Islet precursor cell (in vitro differentiated cells): ENCODE results near the gene RLN2.
A peak's percentile ranks its signal among the peaks of the same experiment; 100 is the strongest.
"Not testable (repeated sequence)": the region's sequence is repeated elsewhere in the genome, so short reads cannot be mapped to it uniquely, and the experiment has no call there.

Experiments used
- DNase-seq: peaks from one replicate; pipeline ENCODE4 v3.0.0-alpha.2; 2018

Gene RLN2, protein sequence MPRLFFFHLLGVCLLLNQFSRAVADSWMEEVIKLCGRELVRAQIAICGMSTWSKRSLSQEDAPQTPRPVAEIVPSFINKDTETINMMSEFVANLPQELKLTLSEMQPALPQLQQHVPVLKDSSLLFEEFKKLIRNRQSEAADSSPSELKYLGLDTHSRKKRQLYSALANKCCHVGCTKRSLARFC

DNA sequence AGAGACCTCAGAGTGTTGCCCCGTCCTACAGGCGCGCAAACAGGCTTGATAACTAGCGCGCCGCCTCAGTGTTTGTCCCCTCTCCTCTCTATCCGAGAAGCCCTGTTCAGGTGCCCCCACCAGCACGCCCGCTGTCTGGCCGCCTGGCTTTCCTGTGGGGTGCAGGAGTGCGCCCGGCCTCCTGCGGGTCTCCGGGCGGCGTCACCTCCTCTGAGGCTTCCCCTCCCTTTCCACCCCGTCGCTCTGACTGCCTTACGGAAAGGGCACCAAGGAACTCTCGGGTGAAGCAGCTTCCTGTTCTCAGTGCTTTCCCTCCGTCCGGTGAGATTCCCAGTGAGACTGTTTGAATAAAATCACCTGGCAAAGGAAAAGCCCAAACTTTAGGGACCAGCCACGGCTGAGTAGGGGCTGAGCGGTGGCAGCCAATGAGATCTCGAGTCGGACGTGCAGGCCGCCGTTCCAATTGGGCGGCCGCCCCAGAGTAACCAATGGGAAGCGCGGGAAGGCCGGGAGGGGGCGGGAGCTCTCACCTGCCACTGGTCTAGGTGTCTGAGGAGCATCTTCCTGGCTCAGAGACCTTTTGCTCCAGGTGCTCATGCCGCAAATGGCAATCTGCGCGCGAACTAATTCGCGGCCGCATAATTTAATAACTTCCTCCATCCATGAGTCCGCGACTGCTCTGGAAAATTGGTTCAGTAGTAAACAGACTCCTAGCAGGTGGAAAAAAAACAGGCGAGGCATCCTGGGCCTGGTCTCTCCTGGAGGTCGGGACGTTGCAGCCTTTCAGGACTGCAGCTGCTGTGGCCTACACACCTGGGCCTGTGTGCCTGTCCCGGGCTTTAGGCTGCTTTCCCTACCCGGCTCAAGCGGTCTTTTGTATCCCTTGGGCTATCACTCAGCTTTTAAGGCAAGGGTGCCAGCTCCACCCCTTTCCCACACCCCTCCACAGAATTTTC, at the start of gene RLN2:
Gene RLN2 (minus strand): TSS at position 877 of the 956 bp plus-strand sequence. CDS start 136 bp downstream, at position 741.
- DNase-seq = not testable (repeated sequence)

DNA sequence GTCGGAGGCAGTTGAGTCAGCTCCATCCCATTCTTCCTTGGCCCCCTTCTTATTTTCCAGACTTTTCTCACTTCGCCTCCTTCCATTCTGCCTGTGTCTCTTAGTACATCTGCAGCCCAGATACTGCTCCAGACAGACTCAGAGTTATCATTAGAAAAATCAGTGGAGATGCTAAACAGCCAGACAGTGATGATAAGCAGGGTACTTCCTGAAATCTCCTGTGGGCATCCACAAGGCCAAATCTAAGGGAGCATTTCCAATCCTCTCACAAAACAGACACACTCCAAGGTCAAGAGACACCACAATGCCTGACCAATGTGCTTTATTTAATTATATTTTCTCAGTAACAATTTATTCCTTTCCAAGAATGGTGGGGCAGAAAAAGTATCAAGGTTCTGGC, 49.7 kb upstream of the RLN2 start:
- DNase-seq = no peak

DNA sequence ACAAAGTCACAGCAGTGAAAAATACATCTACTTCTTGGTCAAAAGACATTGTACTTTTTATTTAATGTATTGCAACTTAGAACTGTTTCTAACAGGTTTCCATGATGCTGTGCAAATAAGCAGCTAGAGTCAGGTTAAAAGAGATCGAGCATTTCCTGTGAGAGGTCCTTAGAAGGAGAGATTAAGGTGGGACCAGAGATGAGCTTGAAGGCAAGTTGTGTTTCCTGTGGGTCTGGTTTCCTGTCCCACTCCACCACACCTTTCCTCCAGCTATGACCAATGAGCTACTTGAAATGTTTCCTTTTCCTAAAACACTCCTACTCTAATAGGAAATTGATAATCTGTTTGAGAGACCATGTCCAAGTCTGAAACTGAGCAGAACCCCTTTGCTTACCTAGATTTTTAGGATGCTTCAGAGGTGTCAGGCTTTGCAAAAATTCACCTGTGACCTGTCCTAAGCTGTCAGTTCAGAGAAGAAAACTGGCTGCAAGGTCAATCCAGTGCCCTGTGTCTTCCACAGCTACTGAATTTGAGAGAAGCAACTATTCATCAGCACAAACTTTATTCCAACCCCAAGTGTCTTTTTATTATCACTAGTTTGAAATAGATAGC, 48.2 kb upstream of the RLN2 start:
- DNase-seq = no peak

DNA sequence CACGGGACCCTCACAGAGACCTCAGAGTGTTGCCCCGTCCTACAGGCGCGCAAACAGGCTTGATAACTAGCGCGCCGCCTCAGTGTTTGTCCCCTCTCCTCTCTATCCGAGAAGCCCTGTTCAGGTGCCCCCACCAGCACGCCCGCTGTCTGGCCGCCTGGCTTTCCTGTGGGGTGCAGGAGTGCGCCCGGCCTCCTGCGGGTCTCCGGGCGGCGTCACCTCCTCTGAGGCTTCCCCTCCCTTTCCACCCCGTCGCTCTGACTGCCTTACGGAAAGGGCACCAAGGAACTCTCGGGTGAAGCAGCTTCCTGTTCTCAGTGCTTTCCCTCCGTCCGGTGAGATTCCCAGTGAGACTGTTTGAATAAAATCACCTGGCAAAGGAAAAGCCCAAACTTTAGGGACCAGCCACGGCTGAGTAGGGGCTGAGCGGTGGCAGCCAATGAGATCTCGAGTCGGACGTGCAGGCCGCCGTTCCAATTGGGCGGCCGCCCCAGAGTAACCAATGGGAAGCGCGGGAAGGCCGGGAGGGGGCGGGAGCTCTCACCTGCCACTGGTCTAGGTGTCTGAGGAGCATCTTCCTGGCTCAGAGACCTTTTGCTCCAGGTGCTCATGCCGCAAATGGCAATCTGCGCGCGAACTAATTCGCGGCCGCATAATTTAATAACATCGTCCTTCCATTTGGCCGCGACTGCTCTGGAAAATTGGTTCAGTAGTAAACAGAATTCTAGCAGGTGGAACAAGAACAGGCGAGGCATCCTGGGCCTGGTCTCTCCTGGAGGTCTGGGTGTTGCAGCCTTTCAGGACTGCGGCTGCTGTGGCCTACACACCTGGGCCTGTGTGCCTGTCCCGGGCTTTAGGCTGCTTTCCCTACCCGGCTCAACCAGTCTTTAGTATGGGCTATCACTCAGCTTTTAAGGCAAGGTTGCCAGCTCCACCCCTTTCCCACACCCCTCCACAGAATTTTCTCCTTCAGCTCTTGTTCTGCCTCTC, 34.8 kb upstream of the RLN2 start, which contains the start of gene RLN1:
Gene RLN1 (minus strand): TSS at position 885 of the 990 bp plus-strand sequence. CDS start 130 bp downstream, at position 755.
- DNase-seq = peak; percentile 64

DNA sequence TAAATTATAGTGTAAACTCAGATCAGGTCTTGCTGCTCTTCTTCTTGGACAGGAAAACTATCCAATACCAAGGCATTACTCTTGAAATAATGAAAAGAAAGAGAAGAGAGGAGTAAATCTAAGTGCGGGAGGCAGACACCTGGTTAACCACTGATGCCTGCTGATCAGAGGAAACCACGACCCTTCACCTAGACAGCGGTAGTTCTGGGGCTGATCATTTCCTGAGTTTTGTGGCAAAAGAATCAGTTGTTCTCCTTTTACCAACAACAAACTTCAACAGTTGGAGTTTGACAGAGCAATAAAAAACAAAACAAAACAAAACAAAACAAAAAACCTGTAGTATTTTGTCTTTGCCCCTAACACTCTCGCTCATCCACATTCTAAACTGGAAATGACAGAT, 32.2 kb upstream of the RLN2 start:
- no peak for DNase-seq

DNA sequence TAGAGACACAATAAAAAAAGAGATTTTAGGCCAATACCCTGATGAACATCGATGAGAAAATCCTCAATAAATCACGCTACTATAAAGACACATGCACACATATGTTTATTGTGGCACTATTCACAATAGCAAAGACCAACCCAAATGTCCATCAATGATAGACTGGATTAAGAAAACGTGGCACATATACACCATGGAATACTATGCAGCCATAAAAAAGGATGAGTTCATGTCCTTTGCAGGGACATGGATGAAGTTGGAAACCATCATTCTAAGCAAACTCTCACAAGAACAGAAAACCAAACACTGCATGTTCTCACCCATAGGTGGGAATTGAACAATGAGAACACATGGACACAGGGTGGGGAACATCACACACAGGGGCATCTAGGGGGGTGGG, 26.8 kb upstream of the RLN2 start:
- DNase-seq = not testable (repeated sequence)

DNA sequence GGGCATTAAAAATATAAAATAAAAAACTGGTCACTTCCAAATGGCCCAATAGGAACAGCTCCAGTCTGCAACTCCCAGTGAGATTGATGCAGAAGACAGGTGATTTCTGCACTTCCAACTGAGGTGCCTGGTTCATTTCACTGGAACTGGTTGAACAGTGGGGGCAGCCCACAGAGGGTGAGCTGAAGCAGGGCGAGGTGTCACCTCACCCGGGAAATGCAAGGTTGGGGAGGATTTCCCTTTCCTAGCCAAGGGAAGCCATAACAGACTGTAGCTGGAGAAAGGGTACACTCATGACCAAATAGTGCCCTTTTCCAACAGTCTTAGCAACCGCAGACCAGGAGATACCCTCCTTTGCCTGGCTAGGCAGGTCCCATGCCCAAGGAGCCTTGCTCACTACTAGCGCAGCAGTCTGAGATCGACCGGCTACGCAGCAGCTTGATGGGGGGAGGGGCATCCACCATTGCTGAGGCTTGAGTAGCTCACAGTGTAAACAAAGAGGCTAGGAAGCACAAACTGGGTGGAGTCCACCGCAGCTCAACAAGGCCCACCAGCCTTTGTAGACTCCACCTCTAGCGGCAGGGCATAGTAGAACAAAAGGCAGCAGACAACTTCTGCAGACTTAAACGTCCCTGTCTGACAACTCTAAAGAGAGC, 22.5 kb upstream of the RLN2 start:
- peak; percentile 91 for DNase-seq

DNA sequence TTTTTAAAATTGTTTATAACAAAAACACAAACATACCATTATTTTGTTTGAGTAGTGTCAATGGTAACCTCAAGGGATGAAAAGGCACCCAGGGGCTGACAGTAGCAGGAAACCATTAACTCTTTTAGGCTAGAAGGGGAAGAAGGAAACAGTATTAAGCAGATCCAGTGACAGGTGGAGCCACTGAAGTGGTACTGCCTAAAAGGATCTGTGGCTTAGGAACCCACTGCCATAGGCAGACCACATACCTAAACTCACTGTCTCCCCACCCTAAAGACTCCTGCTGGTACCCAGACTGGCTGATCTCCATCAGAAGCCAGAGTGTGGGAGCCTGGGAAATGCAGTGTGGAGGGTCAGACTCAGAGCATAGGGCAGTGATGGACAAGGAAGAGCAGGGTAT, 21.7 kb upstream of the RLN2 start:
- DNase-seq = no peak

DNA sequence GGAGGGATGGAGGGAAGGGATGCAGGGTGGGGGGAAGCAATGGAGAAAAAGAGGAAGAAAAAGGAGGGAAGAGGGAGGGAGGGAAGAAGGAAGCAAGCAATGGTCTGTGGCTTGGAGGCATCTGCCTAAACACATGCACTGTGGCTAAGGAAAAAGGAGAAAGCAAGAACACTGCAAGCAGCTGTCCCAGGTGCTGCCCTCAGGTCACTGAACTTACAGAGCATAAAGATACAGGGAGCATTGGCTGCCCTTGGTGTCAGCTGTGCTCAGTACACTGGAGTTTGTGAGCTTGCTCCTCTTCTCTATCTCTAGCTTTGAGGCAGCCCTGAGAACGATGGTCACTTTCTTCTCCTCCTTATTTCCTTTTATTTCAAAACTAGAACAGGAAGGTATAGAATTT, 17.1 kb upstream of the RLN2 start:
- DNase-seq = not testable (repeated sequence)

DNA sequence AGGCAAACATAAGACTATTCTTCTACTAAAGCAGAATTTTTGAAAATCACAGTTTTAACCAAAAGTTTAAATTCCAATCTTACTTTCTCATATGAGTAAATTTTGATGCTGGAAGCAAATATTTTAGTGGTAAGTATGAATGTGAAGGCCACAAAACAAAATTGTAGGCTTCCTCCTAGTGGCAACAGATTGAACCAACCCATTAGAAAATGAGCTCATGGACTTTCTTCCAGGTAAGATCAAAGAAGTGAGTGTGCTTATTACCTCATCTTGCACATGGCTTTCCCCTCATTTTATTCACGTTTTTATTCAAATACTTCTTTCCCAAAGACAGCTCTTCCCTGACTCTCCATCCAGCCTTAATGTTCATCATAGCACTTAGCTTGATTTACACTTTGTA, 16.5 kb upstream of the RLN2 start:
- no peak for DNase-seq

DNA sequence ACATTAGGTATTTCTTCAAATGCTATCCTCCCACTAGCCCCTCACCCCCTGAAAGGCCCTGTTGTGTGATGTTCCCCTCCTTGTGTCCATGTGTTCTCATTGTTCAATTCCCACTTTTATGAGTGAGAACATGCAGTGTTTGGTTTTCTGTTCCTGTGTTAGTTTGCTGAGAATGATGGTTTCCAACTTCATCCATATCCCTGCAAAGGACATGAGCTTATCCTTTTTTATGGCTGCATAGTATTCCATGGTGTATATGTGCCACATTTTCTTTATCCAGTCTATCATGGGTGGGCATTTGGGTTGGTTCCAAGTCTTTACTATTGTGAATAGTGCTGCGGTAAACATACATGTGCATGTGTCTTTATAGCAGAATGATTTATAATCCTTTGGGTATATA, 11.9 kb upstream of the RLN2 start:
- DNase-seq = not testable (repeated sequence)

DNA sequence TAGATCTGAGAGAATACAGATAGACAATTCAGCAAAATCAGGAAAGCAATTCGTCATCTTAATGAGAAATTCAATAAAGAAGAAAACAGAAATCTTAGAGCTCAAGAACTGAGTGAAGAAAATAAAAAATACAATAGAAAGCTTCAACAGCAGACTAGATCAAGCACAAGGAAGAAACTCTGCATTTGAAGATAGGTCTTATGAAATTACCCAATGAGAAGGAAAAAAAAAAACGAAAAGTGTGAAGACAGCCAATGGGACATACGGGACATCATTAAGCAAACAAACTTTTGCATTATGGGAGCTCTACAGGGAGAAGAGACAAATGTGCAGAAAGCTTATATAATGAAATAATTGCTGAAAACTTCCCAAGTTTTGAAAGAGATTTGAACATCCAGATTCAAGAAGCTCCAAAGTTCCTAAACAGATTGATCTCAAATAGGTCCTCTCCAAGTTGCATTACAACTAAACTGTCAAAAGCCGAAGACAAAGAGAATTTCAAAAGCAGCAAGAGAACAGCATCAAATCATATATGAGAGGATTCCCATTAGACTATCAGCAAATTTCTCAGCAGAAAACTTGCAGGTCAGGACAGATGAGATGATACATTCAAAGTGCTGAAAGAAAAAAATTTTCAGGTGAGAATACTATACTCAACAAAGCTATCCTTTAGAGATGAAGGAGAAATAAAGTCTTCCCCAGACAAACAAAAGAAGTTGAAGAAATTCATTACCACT, 10.8 kb upstream of the RLN2 start:
- no peak for DNase-seq

DNA sequence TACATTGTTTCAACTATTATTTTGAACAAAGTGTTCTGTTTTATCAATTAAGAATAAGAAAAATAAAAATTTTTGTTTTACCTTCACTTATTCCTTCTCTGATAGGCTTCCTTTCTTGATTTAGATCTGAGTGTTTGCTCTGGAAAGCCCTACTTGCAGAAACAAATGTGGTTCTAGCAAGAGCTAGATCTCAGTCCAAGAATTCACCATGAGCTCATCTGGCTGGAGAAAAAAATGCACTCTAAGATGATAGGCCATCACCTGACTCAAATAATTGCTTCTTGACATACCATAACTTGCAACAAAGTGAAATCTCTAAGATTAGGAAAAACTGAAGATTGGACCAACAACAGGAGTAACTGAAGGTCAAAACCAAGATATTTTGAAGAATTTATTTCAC, 6.3 kb upstream of the RLN2 start:
- DNase-seq = no peak

DNA sequence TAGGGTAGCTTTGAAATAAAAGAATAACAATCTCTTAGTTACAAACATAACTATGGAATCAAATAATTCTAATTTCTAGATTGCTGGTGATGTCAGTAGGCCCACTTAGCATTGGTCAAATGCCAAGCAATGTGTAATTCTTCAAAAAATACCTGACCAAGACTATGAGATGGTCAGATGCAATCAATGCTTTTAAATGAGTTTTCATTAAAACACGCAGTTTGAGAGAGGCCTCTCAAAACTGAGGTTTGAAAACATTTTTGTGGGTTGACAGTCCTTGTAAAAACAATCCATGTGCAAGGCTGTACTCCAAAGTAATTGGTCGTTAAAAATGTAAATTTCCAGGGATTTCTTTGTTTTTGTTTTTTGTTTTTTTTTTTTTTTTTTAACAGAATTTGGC, 1.2 kb upstream of the RLN2 start:
- DNase-seq = no peak

DNA sequence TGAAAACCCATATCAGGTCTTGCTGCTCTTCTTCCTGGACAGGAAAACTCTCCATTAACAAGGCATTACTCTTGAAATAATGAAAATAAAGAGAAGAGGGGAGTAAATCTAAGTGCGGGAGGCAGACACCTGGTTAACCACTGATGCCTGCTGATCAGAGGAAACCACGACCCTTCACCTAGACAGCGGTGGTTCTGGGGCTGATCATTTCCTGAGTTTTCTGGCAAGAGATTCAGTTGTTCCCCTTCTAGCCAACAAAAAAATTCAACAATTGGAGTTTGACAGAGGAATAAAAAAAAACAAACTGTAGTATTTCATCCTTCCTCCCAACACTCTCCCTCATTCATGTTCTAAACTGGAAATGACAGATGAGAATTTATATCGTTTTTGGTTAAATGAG, 3.0 kb downstream of the RLN2 start:
- DNase-seq = no peak

DNA sequence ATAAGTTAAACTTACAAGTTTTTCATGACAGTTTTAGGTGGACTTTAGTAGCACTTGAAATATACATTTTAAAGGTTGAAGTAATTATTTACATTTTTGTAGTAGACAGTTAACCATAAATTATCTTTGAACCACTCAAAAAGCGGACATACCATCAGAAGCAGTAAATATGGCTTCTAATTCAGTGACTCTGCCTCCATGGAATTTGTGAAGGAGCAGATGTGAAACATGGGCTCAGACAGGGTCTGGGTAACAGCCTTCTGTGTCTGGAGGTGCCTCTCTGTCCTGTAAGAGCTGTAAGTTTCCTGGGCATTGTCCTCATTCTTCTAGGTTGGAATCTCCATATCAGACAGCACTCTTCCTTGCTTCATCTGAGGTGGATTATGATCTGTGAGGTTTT, 12.4 kb downstream of the RLN2 start:
- DNase-seq = no peak

DNA sequence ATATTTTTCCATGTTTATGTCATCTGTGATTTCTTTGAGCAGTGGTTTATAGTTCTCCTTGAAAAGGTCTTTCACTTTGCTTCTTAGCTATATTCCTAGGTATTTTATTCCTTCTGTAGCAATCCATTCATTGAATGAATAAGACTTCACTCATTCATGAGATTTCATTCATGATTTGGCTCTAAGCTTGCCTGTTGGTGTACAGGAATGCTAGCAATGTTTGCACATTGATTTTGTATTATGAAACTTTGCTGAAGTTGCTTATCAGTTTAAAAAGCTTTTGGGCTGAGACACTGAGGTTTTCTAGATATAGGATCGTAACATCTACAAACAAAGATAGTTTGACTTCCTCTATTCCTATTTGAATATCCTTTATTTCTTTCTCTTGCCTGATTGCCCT, 15.9 kb downstream of the RLN2 start:
- no peak for DNase-seq

DNA sequence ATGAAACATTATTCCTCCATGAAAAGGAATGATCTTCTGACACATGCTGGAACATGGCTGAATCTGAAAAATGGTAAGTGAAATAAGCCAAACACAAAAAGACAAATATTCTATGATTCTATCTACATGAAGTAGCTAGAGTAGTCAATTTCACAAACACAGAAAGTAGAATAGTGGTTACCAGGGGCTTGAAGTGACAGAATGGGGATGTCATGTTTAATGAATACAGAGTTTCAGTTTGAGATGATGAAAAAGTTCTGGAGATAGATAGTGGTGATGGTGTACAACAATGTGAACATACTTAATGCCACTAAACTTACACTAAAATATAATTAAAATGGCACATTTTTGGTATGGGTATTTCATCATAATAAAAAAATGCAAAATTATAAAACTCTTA, 18.3 kb downstream of the RLN2 start:
- DNase-seq = no peak

DNA sequence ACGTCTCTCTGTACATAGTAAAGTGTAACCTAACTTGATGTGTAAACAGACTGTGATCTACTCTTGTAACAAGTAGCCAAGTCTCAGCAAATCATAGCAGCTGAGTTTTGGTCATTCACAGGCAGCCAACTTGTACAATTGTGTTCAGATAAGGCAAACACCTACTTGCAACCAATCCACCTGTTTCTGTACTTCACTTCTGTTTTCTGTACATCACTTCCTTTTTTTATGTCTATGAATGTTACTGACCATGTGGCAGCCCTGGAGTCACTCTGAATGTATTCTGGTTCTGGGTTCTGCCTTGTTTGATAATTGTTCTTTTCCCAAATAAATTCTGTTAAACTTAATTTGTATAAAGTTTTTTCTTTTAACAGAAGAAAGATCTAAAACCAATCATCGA, 26.0 kb downstream of the RLN2 start:
- DNase-seq = no peak

DNA sequence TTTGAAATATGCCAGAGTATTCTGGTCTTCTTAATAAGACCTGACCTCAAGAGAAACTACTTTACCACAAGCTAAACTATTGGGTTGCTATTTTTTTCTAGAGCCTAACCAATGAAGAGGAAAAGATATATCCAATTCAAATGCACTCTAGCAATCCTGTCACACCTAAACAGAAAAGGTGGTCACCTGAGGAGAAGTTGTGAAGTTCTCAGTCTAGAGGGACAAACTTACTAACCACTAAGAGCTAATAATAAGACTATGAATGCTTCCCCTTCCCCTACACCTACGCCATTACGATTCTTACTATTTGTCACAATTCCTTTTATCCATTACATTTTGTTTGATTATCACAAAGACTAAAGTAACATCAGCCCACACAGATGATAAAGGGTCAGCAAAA, 29.7 kb downstream of the RLN2 start:
- no peak for DNase-seq

DNA sequence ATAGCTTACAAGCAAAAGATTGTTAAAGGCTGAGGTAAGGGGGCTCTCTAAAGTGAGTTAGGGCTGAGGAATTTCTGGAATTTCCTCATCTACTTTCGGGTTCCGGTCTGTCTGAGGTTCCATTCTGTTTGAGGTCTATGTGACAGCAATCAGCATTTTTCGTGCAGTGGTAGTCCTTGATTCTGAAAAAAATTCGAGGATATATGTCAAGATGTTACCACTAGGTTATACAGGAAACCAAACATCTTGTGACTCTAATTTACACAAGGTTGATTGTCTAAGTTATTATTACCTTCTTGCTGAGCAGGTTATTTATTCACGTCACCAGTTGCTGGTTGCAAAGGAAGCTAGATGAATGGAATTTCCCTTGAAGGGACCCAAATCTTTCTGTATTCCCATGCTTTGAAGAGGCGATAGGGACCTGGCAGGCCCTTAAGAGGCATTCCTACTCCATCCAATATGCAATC, 35.2 kb downstream of the RLN2 start:
- peak; percentile 84 for DNase-seq
